Measurements from ENCODE around the gene SURF6. TPM values are rescaled to one million over a fixed set of nuclear protein-coding genes. Genes with fewer than 3 reads are reported as not detected.

Gene SURF6
- polyA plus RNA-seq, 3 donors from 2014 or later, result 3.0 to 15.5 (median 5.7) TPM

GRCh38 chr9:133348718-133349573, 13.0 kb upstream of the SURF6 start:
- Mint-ChIP-seq H3K9me3 (no peaks in the 10 kb centered on the region), H3K36me3 (peaks cover 11 to 36% (median 14%) of the 10 kb centered on the region in 3 donors)

GRCh38 chr9:133347985-133348717, 12.2 kb upstream of the SURF6 start, which contains the start of the genes MED22 and RPL7A:
Gene MED22, minus strand, starts transcription at chr9:133348131. Its CDS starts 1,469 bp downstream, at chr9:133346662.
Gene RPL7A, plus strand, starts transcription at chr9:133348218. Its CDS starts 26 bp downstream, at chr9:133348244.
- Mint-ChIP-seq H3K9me3 (no peaks in the 10 kb centered on the region), H3K4me3 (peak within 1 kb of the TSS; percentile 95 to 100 (median 98)), H3K4me1 (peaks cover 40 to 42% of the 10 kb centered on the region in 2 donors), H3K36me3 (peaks cover 8 to 38% (median 14%) of the 10 kb centered on the region in 3 donors), H3K27me3 (ENCODE audit: low read depth in 3 of 3) (peaks cover 2 to 6% (median 5%) of the 10 kb centered on the region in 3 donors), H3K27ac (peak within 1 kb of the TSS; percentile 90 to 99 (median 96))
- DNase-seq, result peak; percentile 90 to 92 (median 91)

More at GRCh38 chr9:133348718-133349573, 13.0 kb upstream of the SURF6 start:
- DNase-seq, result no peak
- peaks cover 2 to 6% (median 5%) of the 10 kb centered on the region in 3 donors for H3K27me3 Mint-ChIP-seq (ENCODE audit: low read depth in 3 of 3)
- peak overlapping the region; percentile 90 to 99 (median 96) for H3K27ac Mint-ChIP-seq
- H3K4me3 Mint-ChIP-seq, result peak overlapping the region; percentile 95 to 100 (median 98)
- peaks cover 40 to 42% of the 10 kb centered on the region in 2 donors for H3K4me1 Mint-ChIP-seq

- peaks cover 8 to 37% (median 14%) of the 10 kb centered on the region in 3 donors for H3K36me3 Mint-ChIP-seq
- DNase-seq, result no peak
- peaks cover 2 to 6% (median 5%) of the 10 kb centered on the region in 3 donors for H3K27me3 Mint-ChIP-seq (ENCODE audit: low read depth in 3 of 3)
- H3K9me3 Mint-ChIP-seq, result no peaks in the 10 kb centered on the region
- peaks cover 40 to 46% of the 10 kb centered on the region in 2 donors for H3K4me1 Mint-ChIP-seq
- H3K27ac Mint-ChIP-seq, result peak overlapping the region; percentile 90 to 99 (median 96)
- H3K4me3 Mint-ChIP-seq, result peak overlapping the region; percentile 95 to 100 (median 98)
Measured at GRCh38 chr9:133347515-133347984, 11.6 kb upstream of the SURF6 start.

- Mint-ChIP-seq H3K27ac (peak overlapping the region in 4 of 6 donors; percentile 49 to 91 (median 75)), H3K36me3 (peaks cover 4 to 24% (median 8%) of the 10 kb centered on the region in 3 donors), H3K27me3 (ENCODE audit: low read depth in 3 of 3) (peaks cover 2 to 6% (median 5%) of the 10 kb centered on the region in 3 donors), H3K4me3 (peak overlapping the region; percentile 83 to 100 (median 98)), H3K4me1 (peaks cover 52 to 58% of the 10 kb centered on the region in 2 donors), H3K9me3 (no peaks in the 10 kb centered on the region)
- no peak for DNase-seq
Measured at GRCh38 chr9:133346021-133346785, 10.2 kb upstream of the SURF6 start.

GRCh38 chr9:133345596-133345995, 9.6 kb upstream of the SURF6 start:
- H3K27me3 Mint-ChIP-seq (ENCODE audit: low read depth in 3 of 3), result peaks cover 2 to 6% (median 5%) of the 10 kb centered on the region in 3 donors
- H3K4me1 Mint-ChIP-seq, result peaks cover 58 to 64% of the 10 kb centered on the region in 2 donors
- no peaks in the 10 kb centered on the region for H3K9me3 Mint-ChIP-seq
- peaks cover 6 to 23% (median 10%) of the 10 kb centered on the region in 3 donors for H3K36me3 Mint-ChIP-seq
- DNase-seq, result no peak
- H3K27ac Mint-ChIP-seq, result no peak overlapping the region
- peak overlapping the region in 2 of 5 donors; percentile 10 to 99 for H3K4me3 Mint-ChIP-seq

GRCh38 chr9:133344979-133345378, 9.0 kb upstream of the SURF6 start:
- Mint-ChIP-seq H3K36me3 (peaks cover 12 to 26% (median 13%) of the 10 kb centered on the region in 3 donors), H3K27ac (no peak overlapping the region), H3K27me3 (ENCODE audit: low read depth in 3 of 3) (peaks cover 2 to 6% (median 5%) of the 10 kb centered on the region in 3 donors), H3K9me3 (no peaks in the 10 kb centered on the region), H3K4me3 (peak overlapping the region in 1 of 5 donors; percentile 38), H3K4me1 (peaks cover 58 to 67% of the 10 kb centered on the region in 2 donors)
- no peak for DNase-seq

GRCh38 chr9:133344071-133344470, 8.1 kb upstream of the SURF6 start:
- H3K9me3 Mint-ChIP-seq, result no peaks in the 10 kb centered on the region
- H3K27ac Mint-ChIP-seq, result no peak overlapping the region
- H3K4me1 Mint-ChIP-seq, result peaks cover 58 to 67% of the 10 kb centered on the region in 2 donors
- DNase-seq, result no peak
- H3K4me3 Mint-ChIP-seq, result no peak overlapping the region
- H3K36me3 Mint-ChIP-seq, result peaks cover 6 to 20% (median 19%) of the 10 kb centered on the region in 3 donors
- peaks cover 2 to 6% (median 5%) of the 10 kb centered on the region in 3 donors for H3K27me3 Mint-ChIP-seq (ENCODE audit: low read depth in 3 of 3)

- no peak for DNase-seq
- Mint-ChIP-seq H3K4me1 (peaks cover 49 to 63% of the 10 kb centered on the region in 2 donors), H3K27me3 (ENCODE audit: low read depth in 3 of 3) (peaks cover 0 to 1% (median 0%) of the 10 kb centered on the region in 3 donors), H3K27ac (peak overlapping the region in 3 of 6 donors; percentile 39 to 88 (median 87)), H3K36me3 (peaks cover 9 to 18% (median 17%) of the 10 kb centered on the region in 3 donors), H3K4me3 (peak overlapping the region in 1 of 5 donors; percentile 72), H3K9me3 (no peaks in the 10 kb centered on the region)
Measured at GRCh38 chr9:133342570-133342969, 6.6 kb upstream of the SURF6 start.

- peak overlapping the region; percentile 49 to 90 (median 88) for H3K27ac Mint-ChIP-seq
- H3K27me3 Mint-ChIP-seq (ENCODE audit: low read depth in 3 of 3), result peaks cover 0 to 1% (median 0%) of the 10 kb centered on the region in 3 donors
- no peaks in the 10 kb centered on the region for H3K9me3 Mint-ChIP-seq
- H3K36me3 Mint-ChIP-seq, result peaks cover 9 to 18% (median 17%) of the 10 kb centered on the region in 3 donors
- peaks cover 46 to 62% of the 10 kb centered on the region in 2 donors for H3K4me1 Mint-ChIP-seq
- DNase-seq, result no peak
- H3K4me3 Mint-ChIP-seq, result peak overlapping the region; percentile 55 to 81 (median 70)
Measured at GRCh38 chr9:133342069-133342406, 6.0 kb upstream of the SURF6 start.

GRCh38 chr9:133341369-133342068, 5.5 kb upstream of the SURF6 start:
- H3K4me1 Mint-ChIP-seq, result peaks cover 42 to 61% of the 10 kb centered on the region in 2 donors

GRCh38 chr9:133340916-133341315, 4.9 kb upstream of the SURF6 start:
- H3K4me3 Mint-ChIP-seq, result peak overlapping the region; percentile 59 to 81 (median 65)
- peaks cover 9 to 18% (median 17%) of the 10 kb centered on the region in 3 donors for H3K36me3 Mint-ChIP-seq
- no peak for DNase-seq
- peaks cover 45 to 61% of the 10 kb centered on the region in 2 donors for H3K4me1 Mint-ChIP-seq
- peak overlapping the region; percentile 83 to 93 (median 90) for H3K27ac Mint-ChIP-seq
- H3K27me3 Mint-ChIP-seq (ENCODE audit: low read depth in 3 of 3), result peaks cover 0 to 2% (median 1%) of the 10 kb centered on the region in 3 donors
- no peaks in the 10 kb centered on the region for H3K9me3 Mint-ChIP-seq

More at GRCh38 chr9:133341369-133342068, 5.5 kb upstream of the SURF6 start:
- H3K9me3 Mint-ChIP-seq, result no peaks in the 10 kb centered on the region
- H3K27me3 Mint-ChIP-seq (ENCODE audit: low read depth in 3 of 3), result peaks cover 0 to 1% (median 0%) of the 10 kb centered on the region in 3 donors
- peak overlapping the region; percentile 55 to 81 (median 70) for H3K4me3 Mint-ChIP-seq
- peak overlapping the region; percentile 49 to 93 (median 89) for H3K27ac Mint-ChIP-seq
- peaks cover 9 to 18% (median 17%) of the 10 kb centered on the region in 3 donors for H3K36me3 Mint-ChIP-seq
- peak; percentile 53 to 60 (median 58) for DNase-seq

- no peak for DNase-seq
- Mint-ChIP-seq H3K9me3 (no peaks in the 10 kb centered on the region), H3K27me3 (ENCODE audit: low read depth in 3 of 3) (peaks cover 0 to 5% (median 2%) of the 10 kb centered on the region in 3 donors), H3K27ac (peak overlapping the region; percentile 83 to 93 (median 90)), H3K36me3 (peaks cover 9 to 18% (median 17%) of the 10 kb centered on the region in 3 donors), H3K4me3 (peak overlapping the region; percentile 59 to 81 (median 65)), H3K4me1 (peaks cover 52 to 66% of the 10 kb centered on the region in 2 donors)
Measured at GRCh38 chr9:133340256-133340655, 4.3 kb upstream of the SURF6 start.
